Tibial artery (tissue), 4 donors: ENCODE results near the gene FRS2.

ENCODE experiments used
- DNase-seq, 2 donors: peaks; one replicate each; pipeline ENCODE4 v3.0.0-alpha.2; 2019
- H3K27ac ChIP-seq, 2 donors: fragments of 200-600 bp; sonication (generic) in 1 of 2; 1 replicate in 1 of 2; 2 replicates in 1 of 2; pipeline ENCODE4 v1.5.1; 2018 to 2019; ENCODE audit warnings: mild to moderate bottlenecking in 1 of 2
- H3K27me3 ChIP-seq, 2 donors: fragments of 200-600 bp; sonication (generic) in 1 of 2; one replicate each; pipeline versions ENCODE4 v1.5.1 to v1.6.0; 2016 to 2019
- H3K36me3 ChIP-seq, 3 donors: fragments of 200-600 bp; sonication (generic) in 2 of 3; one replicate each; pipeline ENCODE4 v1.5.1; 2016 to 2019; ENCODE audit warnings: mild to moderate bottlenecking in 2 of 3
- H3K4me1 ChIP-seq, 4 donors: fragments of 200-600 bp; sonication (generic) in 2 of 4; 1 replicate in 3 of 4; 2 replicates in 1 of 4; pipeline ENCODE4 v1.5.1; 2016 to 2019
- H3K4me3 ChIP-seq, 2 donors: fragments of 200-600 bp; sonication (generic) in 1 of 2; 1 replicate in 1 of 2; 2 replicates in 1 of 2; pipeline ENCODE4 v1.5.1; 2018 to 2019; ENCODE audit warnings: mild to moderate bottlenecking in 2 of 2
- H3K9me3 ChIP-seq, 3 donors: fragments of 200-600 bp; sonication (generic) in 1 of 3; one replicate each; pipeline ENCODE4 v1.5.1; 2016 to 2019
- intact Hi-C: fragments of 100-400 bp; cut with DNase I; formaldehyde crosslinking; loops from one replicate; pipeline ENCODE4 v1.15.0; 2023; ENCODE audit warnings: low total_unique reads
- TF ChIP-seq, protein P1 (sequence below), 2 experiments: fragments of 200-600 bp in 1 of 2; fragments of 450-650 bp in 1 of 2; IDR thresholded peaks; one replicate each; pipeline ENCODE4 v1.5.1; 2017 to 2019; ENCODE audit warnings: antibody characterized with exemption in 2 of 2, mild to moderate bottlenecking in 1 of 2, moderate library complexity in 1 of 2

Gene FRS2

DNA sequence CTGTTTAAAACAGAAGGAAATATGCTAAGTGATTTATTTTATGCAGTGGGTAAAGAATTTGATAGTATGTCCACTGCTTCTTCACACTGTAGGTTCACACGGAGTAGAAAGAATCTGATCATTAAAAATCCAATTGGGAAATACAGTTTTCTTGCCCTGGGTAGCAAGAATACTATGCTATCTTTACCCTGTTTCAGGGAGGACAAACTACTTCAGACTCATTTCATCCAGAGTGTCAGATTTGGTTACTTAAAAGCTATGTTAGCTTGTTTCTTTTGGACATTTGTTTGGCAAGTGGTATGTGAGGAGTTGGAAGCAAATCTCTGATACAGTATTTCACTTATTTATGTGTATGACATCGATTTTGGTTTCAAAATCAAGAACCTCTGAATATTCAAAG, 4.3 kb downstream of the FRS2 start:
- no peak for DNase-seq
- TF ChIP-seq, protein P1, sequence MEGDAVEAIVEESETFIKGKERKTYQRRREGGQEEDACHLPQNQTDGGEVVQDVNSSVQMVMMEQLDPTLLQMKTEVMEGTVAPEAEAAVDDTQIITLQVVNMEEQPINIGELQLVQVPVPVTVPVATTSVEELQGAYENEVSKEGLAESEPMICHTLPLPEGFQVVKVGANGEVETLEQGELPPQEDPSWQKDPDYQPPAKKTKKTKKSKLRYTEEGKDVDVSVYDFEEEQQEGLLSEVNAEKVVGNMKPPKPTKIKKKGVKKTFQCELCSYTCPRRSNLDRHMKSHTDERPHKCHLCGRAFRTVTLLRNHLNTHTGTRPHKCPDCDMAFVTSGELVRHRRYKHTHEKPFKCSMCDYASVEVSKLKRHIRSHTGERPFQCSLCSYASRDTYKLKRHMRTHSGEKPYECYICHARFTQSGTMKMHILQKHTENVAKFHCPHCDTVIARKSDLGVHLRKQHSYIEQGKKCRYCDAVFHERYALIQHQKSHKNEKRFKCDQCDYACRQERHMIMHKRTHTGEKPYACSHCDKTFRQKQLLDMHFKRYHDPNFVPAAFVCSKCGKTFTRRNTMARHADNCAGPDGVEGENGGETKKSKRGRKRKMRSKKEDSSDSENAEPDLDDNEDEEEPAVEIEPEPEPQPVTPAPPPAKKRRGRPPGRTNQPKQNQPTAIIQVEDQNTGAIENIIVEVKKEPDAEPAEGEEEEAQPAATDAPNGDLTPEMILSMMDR (IDR thresholded peaks at IDR 0.05) = no peak
- Histone ChIP-seq H3K9me3 (no peaks in the 10 kb centered on the region), H3K27ac (peak overlapping the region; percentile 71 to 80), H3K36me3 (no peaks in the 10 kb centered on the region), H3K27me3 (no peaks in the 10 kb centered on the region), H3K4me3 (peak overlapping the region; percentile 0 to 12), H3K4me1 (peaks cover 0 to 73% (median 45%) of the 10 kb centered on the region in 4 donors)
- intact Hi-C loops = loop anchor here (5.0 kb wide), 2 partner anchors 42 to 93 kb away; no protein-coding TSS in a partner anchor

DNA sequence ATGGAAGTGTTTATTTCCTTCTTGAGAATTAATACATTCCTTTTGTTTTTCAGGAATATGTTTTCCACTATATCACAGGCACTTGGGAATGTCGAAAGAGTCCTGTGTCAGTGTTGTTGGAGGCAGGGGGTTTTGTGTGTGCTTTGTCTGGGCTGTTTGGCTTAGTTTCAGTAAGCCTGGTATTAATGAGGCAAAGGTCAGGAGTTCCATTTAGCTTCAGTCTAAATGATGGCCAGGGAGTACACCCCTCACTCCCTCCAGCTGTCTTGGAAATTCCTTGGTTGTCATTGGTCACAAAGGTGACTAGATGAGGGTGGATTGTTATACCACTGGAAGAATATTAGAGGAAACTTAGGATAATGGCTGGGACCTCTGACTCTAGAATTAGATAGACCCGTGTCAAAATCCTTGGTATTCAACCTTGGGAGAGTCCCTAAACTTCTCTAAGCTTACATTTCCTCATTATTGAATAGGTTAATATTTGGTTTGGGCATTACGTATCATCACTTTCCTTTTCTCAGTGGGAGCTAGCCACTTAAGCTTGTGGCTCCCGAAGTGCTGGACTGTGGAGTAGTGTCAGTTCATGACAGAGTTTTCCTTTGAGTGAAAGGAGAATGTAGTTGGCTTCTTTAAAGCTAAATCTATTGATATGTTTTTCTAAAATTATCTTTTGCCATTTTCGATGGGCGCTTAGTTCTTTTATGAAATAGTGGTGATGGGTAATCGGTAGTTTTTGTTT, 5.2 kb downstream of the FRS2 start:
- Histone ChIP-seq H3K27me3 (no peaks in the 10 kb centered on the region), H3K36me3 (no peaks in the 10 kb centered on the region), H3K9me3 (no peaks in the 10 kb centered on the region), H3K4me3 (peak overlapping the region; percentile 23 to 26), H3K4me1 (peaks cover 0 to 78% (median 43%) of the 10 kb centered on the region in 4 donors), H3K27ac (peak overlapping the region; percentile 71 to 80)
- TF ChIP-seq, protein P1 (IDR thresholded peaks at IDR 0.05) = no peak
- no peak for DNase-seq
- intact Hi-C loops = no loop called here

DNA sequence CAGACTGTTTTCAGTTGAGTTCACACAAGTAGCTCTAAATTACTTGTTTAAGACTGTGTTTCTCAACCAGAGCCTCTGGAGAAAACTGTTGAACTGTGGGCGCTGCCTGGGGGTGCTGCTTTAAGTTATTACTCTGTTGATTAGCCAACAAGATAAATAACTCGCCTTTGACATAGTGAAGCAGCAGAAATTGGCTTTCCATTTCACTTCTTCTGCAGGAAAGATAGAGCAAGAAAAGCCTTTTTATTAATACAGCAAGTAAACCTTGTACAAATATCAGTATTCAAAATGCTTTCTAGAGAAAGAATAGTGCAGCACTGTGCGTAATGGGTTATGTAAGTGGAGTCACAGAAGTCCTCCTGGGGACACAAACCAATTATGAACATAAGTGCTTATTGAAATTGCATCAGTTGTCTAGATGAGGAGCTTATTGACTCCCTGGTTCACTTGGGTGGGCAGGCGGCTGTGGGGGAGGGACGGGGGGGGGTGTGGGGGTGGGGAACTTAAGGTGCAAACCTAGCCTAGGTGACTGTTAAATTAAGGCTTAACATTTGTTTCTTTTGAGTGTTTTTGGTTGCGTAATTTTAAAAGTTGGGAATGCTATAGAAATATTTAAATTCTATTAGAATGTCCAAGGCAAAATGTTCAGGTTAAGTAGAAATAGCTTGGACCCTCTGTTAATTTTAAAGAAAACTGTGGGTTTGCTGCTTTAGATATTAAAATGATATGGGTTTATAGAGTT, 6.3 kb downstream of the FRS2 start:
- peak overlapping the region; percentile 23 to 26 for H3K4me3 ChIP-seq
- peak overlapping the region; percentile 71 to 80 for H3K27ac ChIP-seq
- no peaks in the 10 kb centered on the region for H3K27me3 ChIP-seq
- H3K36me3 ChIP-seq = no peaks in the 10 kb centered on the region
- H3K4me1 ChIP-seq = peaks cover 0 to 81% (median 40%) of the 10 kb centered on the region in 4 donors
- TF ChIP-seq, protein P1 (IDR thresholded peaks at IDR 0.05) = no peak
- DNase-seq = no peak
- intact Hi-C loops = no loop called here
- no peaks in the 10 kb centered on the region for H3K9me3 ChIP-seq

DNA sequence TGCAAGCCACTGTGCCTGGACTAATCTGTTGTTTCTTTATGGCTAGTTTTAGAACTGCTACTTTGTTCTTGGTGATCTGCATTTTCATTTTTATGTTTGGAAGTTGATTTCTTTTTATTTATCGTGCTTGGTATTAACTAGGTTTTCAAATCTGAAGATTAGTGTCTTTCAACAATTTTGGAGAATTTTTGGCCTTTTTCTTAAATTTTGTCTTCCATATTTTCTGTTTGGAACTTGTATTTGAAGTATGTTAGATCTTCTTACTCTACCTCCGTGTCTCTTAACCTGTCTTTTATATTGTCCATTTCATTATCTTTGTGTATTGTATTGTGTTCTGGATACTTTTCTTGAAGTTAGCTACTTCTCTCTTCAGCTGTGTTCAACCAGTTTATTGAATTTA, 9.5 kb downstream of the FRS2 start:
- H3K4me3 ChIP-seq = no peak overlapping the region
- H3K4me1 ChIP-seq = peaks cover 0 to 80% (median 13%) of the 10 kb centered on the region in 4 donors
- TF ChIP-seq, protein P1 (IDR thresholded peaks at IDR 0.05) = no peak
- intact Hi-C loops = no loop called here
- H3K27ac ChIP-seq = no peak overlapping the region
- no peak for DNase-seq
- H3K36me3 ChIP-seq = no peaks in the 10 kb centered on the region
- no peaks in the 10 kb centered on the region for H3K9me3 ChIP-seq
- no peaks in the 10 kb centered on the region for H3K27me3 ChIP-seq

DNA sequence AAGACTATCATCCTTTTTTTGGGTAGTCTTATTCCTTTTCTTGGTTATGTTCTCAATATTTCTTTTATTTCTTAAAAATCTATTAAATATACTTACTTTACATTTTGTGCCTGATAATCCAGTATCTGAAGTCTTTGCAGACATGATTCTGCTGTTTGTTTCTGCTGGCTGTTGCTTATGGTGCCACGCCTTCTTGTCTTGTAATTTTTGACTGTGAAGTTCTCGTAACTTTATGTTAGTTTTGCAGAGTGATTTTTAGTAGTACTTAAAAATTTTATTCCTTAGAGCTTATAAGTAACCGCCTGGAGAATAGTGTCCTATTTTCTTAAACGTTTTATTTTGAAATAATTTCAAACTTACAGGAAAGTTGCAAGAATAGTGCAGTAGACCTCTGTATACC, 10.5 kb downstream of the FRS2 start:
- intact Hi-C loops = no loop called here
- H3K4me3 ChIP-seq = no peak overlapping the region

More for the DNA sequence above, 10.5 kb downstream of the FRS2 start:
- no peaks in the 10 kb centered on the region for H3K27me3 ChIP-seq
- TF ChIP-seq, protein P1 (IDR thresholded peaks at IDR 0.05) = no peak
- no peak for DNase-seq
- H3K4me1 ChIP-seq = peaks cover 0 to 70% (median 11%) of the 10 kb centered on the region in 4 donors
- H3K36me3 ChIP-seq = no peaks in the 10 kb centered on the region
- no peak overlapping the region for H3K27ac ChIP-seq
- no peaks in the 10 kb centered on the region for H3K9me3 ChIP-seq
